GM18909 (cell line): ENCODE measurements around the gene SCPEP1.
A peak's percentile ranks its signal among the peaks of the same experiment; 100 is the strongest.
"Not testable (repeated sequence)": the region's sequence is repeated elsewhere in the genome, so short reads cannot be mapped to it uniquely, and the experiment has no call there.

ENCODE experiments used
- ATAC-seq: cut with Tn5 transposase; IDR thresholded peaks from one replicate; pipeline ENCODE4 v1.9.1; 2021; ENCODE audit warnings: mild to moderate bottlenecking; ENCODE audit not compliant: unreplicated experiment, poor library complexity

SCPEP1 gene

DNA sequence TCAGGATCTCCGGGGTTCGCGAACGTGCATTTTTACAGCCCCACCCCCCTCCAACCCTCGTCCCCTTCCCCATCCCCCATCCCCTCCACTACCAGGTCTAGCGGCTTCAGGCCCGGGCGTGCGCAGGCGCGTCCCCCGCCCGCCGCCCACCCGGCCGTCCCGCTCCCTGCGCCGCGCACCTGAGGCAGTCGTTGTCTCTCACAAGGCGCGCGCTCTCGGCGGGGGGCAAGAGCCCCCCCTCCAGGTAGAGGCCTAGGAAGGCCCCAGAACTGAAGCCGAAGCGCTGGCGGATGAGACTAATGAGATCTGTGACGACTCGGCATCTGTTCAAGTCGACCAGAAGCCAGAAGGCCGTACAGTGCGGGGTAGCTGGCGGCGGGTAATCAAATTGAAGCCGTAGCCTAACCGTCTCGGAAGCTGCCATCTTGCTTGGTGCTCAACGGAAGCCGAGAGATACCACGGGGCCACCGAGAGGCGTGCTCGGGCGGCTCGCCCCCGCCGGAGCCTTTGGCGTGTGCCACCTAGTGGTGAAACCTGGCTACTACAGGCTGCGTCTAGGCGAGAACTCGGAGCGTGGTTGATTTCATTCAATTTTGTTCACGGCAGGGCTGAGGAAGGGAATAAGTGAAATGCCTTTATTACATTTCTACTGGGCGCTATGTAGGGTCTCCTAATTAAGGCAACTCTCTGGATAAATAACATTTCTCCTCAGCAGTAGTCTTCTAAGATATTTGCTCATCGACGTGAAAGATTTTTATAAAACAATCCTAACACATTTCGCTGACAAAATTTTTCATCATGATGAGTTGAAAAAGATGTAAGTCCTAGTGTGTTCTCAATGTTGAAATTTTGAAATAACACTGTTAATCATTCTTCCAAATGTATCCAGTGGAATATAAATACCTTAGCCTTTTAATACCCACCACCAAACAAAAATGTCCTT lies 17.1 kb upstream of the SCPEP1 start, which contains the start of gene COIL:
Gene COIL, minus strand, starts transcription at position 455 of the 943 bp plus-strand sequence. Its CDS starts 31 bp downstream, at position 424.
- ATAC-seq = peak; percentile 96

DNA sequence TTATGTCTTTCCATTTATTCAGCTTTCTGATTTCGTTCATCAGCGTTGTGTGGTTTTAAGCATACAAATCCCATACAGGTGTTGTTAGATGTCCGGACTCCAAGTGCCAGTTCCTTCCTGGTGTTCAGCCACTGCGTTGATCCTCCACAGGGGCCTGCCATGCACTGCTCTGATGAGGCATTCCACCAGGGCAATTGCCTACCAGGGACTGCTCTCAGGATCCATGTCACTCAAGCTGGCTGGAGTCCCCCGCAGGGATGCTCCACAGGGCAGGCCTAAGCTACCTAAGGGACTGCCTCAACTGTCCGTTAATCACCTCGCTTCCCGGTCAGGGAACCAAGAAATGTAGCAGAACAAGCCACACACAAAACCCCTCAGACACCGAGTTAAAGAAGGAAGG lies 12.7 kb upstream of the SCPEP1 start:
- ATAC-seq = not testable (repeated sequence)

DNA sequence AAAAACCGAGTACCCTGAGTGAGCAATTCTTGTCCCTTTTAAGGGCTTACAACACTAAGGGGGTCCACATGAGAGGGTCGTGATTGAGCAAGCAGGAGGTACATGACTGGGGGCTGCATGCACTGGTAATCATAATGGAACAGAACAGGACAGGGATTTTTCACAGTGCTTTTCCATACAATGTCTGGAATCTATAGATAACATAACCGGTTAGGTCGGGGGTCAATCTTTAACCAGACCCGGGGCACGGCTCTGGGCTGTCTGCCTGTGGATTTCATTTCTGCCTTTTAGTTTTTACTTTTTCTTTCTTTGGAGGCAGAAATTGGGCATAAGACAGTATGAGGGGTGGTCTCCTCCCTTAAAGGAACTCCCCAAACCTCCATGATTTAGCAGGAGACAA lies 12.2 kb upstream of the SCPEP1 start:
- ATAC-seq = not testable (repeated sequence)

DNA sequence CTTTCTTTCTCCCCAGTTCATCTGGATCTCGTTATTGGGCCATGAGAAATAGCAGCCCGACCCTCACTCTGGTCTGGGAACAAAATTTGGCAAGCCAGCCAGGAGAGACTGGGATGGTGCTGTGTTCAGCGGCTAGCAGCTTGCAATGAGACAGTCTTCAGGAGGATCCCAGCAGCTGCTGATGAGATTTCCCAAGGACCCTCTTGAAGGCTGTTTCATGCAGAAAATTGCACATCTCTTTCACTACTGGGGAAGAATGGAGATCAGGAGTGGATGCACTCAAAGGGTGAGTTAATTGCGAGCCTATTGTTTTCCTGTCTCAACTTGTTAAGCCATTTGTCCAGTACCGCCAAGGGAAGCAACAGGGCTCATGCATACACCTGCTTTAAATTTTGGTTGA lies 11.6 kb upstream of the SCPEP1 start:
- no peak for ATAC-seq

DNA sequence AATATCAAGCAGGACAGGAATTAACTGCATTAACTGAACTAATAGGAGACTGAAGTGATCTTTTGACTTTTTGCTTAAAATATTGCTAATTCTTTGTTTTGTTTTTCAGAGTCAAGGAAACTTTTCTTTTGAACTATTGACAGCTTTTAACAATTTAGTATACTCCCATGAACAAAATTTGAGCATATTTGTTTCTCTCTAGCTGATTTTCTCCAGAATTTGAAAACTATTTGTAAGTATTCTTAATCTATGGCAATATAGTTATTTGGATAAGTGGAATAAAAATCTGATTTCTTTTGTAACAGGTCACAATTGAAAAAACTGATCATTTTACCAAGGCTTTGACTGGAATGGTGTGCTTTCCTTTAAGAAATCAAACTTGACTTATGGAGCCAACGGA lies 7.0 kb upstream of the SCPEP1 start:
- ATAC-seq = no peak

DNA sequence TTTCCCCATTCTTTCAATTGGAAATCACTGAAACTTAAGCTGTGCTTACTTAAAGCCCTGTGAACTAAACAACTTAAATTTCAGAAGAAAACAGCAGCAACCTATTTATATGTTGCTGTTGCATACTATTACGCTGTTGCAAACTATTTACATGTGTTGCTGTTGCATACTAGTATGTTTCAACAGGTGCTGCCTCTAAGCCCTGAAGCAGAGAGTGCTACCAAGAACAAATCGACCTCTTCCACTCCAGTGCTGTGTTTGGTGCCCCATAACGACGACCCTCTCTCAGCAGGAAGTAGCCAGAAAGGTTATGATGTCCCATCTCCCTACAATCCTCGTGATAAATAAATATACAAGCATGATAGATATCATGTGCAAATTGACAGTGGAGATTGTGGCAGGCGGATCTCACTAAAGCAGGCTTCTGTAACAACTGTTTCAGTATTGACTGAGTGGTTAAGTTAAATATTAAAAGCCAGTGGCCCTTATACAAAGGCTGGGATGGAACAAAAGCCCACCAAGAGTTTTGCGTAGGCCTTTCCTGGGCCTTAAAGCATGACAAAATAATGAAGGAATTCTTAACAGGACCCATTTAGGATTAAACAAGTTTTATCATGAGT lies 5.7 kb upstream of the SCPEP1 start:
- no peak for ATAC-seq

DNA sequence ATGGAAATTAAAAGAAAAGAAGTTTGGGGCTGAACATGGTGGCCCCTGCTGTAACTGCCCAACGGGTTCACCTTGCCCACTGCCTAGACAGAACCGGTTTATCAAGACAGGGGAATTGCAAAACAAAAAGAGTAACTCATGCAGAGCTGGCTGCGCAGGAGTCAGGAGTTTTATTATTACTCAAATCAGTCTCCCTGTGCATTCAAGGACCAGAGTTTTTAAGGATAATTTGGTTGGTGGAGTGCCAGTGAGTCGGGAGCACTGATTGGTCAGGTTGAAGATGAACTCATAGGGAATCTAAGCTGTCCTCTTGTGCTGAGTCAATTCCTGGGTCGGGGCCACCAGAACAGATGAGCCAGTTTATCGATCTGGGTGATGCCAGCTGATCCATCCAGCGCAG lies 4.4 kb upstream of the SCPEP1 start:
- ATAC-seq = no peak

DNA sequence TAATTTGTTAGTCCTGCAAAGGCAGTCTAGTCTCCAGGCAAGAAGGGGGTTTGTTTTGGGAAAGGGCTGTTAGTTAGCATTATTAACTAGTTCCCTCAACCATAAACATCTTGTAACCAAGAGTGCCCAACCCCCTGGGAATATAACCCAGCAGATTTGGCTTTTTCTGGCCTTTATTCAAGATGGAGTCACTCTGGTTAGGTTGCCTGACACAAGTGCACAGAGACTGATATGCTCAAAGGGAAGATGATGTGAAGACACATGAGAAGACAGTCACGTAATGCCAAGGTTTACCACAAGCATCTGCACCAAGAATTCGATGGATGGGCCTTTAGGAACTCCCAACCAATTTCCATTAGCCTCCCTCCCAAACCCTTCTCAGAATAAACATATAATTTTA lies 3.9 kb upstream of the SCPEP1 start:
- no peak for ATAC-seq

DNA sequence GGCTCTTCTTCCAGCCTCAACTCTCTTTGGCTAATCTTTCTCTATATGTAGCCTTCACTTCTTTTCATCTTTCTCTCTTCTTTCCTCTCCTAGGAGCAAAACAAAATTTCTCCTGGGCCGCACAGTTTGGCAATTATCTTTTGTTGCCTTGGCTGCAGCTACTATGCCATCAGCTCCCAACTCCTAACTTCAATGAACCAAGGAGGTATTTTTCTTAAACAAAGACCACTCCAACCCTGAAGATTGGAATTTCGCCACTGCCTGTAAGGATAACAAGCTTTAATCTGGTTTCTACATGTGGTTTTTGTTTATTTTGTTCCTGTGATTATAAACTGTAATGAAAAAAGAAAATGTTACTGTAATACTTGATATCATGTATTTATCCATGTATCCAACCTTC lies 2.3 kb upstream of the SCPEP1 start:
- ATAC-seq = no peak

DNA sequence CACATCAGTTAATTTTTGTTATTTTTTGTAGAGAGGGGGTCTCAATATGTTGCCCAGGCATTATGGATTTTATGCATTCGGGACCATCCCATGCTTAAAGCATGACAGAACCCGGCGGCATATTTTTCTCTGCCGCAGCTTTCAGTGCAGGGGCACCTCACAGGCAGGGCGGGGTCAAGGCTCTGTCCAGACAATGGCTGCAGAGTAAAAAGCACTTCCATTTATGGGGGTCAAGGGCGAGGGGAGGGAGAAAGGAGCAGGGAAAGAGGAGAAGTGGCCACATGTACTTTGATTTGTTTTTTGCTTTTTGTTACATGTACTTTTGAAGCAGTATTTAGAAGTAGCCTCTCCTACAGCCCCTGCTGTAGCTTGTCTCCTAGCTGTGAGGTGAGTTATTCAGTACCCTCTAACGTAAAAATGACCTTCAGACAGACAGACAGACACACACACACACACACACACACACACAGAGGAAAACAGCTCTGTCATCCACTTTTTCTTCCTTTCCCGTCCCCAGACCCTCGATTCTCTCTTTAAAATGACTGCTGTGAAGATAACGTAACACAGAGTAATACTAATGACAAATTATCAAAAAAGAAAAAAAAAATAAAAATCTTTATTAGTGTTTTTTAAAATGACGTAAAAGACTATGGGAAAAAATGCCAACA lies 856 bp upstream of the SCPEP1 start:
- ATAC-seq = no peak

DNA sequence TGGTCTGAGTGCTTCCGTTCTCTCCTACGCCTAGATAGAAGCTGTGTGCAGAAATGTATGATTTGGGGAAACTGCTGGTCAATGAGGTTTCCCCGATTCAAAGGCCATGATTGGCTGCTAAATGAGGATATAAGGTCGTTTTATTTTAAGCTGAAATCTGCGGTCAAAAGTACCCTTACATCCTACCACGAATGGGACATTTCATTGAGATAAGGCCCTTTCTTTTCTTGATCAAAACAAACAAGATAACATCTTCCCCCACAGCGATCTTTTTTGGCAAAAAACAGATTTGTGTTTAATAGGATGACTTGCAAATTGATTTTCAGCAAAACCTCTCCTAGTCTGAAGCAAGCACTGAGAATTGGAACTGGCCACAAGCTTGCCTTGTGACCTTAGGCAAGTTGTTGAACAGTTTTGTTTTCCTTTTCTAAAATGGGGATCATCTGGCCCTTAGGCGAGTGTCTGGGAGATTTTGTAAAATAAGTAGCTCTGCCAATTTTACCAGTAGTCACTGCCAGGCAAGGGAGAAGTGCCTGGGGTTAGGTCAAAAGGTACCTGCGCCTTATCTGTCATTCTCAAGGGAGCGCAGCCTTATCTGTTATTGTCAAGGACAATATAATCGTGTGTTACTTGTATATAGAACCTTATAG lies 635 bp downstream of the SCPEP1 start:
- ATAC-seq = no peak

DNA sequence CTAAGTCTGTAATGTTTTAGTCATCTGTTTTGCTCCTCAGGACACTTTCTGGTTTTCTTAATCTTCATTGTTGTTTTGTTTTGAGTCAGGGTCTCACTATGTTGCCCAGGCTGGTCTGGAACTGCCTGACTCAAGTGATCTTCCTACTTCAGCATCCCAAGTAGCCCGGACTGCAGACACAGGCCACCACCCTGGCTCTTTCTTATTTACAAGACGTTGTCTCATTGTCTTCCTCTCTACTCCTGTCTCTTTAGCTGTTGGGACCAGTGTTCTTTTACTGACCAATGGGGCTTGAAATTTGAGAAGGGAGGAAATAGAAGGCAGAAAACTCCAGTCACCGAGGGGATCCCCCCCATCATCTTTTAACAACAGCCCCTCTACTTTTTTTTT lies 1.2 kb downstream of the SCPEP1 start:
- no peak for ATAC-seq

DNA sequence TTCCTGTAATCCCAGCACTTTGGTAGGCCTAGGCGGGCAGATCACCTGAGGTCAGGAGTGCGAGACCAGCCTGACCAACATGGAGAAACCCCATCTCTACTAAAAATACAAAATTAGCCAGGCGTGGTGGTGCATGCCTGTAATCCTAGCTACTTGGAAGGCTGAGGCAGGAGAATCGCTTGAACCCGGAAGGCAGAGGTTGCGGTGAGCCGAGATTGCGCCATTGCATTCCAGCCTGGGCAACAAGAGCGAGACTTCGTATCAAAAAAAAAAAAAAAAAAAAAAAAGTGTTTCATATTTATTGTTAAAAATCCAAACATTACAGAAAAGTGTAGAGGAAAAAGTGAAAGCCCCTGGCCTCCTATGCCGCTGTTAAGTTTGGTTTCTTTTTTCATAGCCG lies 2.6 kb downstream of the SCPEP1 start:
- not testable (repeated sequence) for ATAC-seq

DNA sequence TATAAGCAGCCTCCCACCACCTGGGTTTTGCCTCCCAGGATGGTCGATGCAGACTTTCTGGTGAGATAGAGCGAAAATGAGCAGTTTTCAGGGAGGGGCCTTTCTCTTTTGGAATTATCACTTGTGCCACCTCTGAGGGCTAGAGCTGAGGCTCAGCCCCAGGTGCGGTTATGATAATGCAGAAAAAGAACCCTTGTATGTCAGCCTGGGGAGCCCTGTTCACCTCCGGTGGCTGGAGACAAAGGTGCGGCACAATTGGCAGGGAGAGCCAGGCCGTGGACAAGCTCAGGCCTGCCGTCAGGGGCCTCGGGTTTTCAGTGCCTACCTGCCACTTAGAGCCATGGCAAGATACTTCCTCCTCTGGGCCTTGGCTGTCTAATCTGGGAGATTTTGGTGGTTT lies 4.4 kb downstream of the SCPEP1 start:
- no peak for ATAC-seq

DNA sequence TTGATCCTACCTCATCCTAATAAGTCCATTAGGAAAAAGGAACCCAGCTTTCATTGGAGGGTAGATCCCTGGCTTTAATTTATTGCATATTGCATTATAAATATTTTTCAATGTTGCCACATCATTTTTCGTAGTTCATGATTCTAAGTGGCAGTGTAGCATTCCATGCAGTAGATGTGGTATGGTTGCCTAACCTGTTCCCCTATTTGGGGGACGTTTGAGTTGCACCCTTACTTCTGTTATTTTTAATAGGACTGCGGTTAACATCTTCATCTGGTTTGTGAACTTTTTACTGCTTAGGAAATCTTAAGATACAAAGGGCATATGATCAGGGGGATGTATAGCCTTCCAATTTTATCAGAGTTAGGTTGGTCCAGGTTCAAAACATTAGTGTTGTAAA lies 5.4 kb downstream of the SCPEP1 start:
- ATAC-seq = no peak

DNA sequence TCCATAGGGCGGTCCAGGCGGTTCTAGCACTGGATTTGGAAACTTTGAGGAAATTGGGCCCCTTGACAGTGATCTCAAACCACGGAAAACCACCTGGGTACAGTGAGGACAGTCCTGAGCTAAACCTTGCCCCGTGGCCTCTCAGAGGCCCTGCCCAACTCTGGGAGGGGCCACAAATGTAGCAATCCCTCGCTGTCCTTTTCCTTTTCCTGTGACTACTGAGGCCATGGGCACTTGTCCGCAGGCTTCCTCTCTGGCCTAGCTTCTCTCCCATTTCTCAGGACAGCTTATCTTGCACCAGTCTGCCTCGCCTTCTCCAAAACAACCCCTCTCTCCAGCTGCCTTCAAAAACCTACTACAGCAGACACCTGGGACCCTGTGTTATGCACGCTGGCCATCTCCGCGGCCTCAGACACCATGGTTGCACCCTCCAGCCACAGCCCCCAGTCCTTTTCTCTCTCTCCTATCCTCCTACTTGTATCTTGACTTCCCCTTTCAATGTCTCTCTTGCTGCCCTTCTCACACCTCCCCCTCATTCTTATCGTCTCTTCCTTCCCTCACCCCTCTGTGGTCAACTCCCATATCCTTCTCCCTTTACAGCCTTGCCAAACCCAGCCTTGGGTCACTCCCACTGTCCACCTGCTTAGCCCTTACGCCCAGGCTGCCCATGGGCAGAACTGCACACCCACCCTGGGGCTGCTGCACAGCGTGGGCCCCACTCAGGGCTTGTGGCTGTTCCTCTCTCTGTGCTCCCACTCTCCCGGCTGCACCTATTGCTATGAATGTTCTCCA lies 7.6 kb downstream of the SCPEP1 start:
- ATAC-seq = no peak

DNA sequence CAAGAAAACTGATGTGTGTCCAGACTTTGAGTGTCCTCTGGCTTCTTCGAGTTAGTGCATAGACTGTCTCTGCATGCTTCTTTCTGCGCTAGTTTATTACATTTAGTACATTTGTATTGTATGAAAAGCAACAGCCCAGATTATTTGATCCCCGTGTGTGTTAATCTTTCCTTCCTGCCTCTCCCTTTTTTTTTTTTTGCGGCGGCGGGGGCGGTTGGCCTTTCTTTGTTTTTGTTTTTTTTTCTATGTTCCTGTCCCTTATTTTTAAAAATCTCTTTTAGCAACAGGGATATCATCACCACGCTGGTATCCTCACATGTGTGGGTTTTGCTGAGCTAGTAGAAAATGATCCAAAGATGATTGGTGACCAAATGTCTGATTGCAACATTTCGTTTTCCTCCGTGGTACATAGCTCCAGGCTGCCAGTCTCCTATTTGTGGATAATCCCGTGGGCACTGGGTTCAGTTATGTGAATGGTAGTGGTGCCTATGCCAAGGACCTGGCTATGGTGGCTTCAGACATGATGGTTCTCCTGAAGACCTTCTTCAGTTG lies 9.4 kb downstream of the SCPEP1 start:
- no peak for ATAC-seq

DNA sequence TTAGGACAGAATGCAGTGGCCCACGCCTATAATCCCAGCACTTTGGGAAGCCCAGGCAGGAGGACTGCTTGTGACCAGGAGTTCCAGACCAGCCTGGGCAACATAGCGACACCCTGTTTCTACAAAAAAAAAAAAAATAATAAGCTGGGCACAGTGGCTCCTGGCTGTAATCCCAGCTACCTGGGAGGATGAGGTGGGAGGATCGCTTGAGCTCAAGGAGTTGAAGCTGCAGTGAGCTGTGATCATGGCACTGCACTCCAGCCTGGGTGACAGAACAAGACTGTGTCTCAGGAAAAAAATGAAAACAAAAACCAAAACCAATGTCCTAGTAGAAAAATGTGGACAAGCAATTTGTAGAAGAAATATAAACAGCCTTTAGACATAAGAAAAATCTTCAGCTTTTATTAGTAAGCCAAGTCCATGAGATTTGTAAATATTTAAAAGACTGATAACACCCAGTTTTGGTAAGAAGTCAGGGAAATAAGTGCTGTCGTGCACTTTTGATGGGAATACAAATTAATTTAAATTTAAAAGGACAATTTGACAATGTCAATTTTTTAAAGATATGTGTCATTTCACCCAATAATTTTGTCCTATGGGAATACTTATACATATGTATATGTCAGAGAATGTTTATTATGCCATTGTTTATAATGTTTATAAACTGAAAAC lies 11.1 kb downstream of the SCPEP1 start:
- no peak for ATAC-seq

DNA sequence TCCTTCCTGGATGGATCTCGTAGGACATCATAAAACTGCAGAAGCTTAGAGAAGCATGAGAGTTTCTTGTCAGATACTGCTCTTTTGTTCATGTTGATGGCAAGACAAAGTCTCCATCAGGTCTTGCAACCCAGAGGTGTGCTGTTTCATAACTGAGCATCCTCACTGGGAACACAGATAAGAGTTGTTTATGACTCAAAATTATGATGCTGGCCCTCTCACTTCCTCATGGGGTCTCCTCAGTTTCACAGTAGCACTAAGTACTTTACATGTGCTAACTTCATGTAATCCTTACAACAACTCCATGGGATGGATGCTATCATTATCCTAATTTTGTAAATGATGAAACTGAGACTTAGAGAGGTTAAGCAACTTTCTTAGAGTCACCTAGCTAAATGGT lies 14.4 kb downstream of the SCPEP1 start:
- ATAC-seq = no peak
